NCI-H1694 treated with DMSO at 0.1 percent for 48 hours (cell line): ENCODE measurements around the gene NR5A1.

Experiments
- DNase-seq: peaks from one replicate; lab custom pipeline; 2025; lab: John Stamatoyannopoulos, UW

Gene NR5A1

GRCh38 chr9:124514125-124514524, 6.9 kb upstream of the NR5A1 start:
- DNase-seq: no peak

- no peak for DNase-seq
Measured at GRCh38 chr9:124513376-124513994, 6.3 kb upstream of the NR5A1 start.

- no peak for DNase-seq
Measured at GRCh38 chr9:124512806-124513204, 5.6 kb upstream of the NR5A1 start.

- DNase-seq: no peak
Measured at GRCh38 chr9:124511891-124512805, 4.9 kb upstream of the NR5A1 start.

- no peak for DNase-seq
Measured at GRCh38 chr9:124511426-124511840, 4.2 kb upstream of the NR5A1 start.

GRCh38 chr9:124510650-124511425, 3.6 kb upstream of the NR5A1 start:
- no peak for DNase-seq

GRCh38 chr9:124507880-124508423, 753 bp upstream of the NR5A1 start:
- DNase-seq: no peak

- no peak for DNase-seq
Measured at GRCh38 chr9:124506433-124506832, 766 bp downstream of the NR5A1 start.

- DNase-seq: no peak
Measured at GRCh38 chr9:124505901-124506346, 1.3 kb downstream of the NR5A1 start.

- DNase-seq: no peak
Measured at GRCh38 chr9:124505006-124505900, 1.9 kb downstream of the NR5A1 start.

- no peak for DNase-seq
Measured at GRCh38 chr9:124504530-124505005, 2.6 kb downstream of the NR5A1 start.

GRCh38 chr9:124503713-124504529, 3.3 kb downstream of the NR5A1 start:
- no peak for DNase-seq

GRCh38 chr9:124502711-124503702, 4.2 kb downstream of the NR5A1 start:
- DNase-seq: no peak

- DNase-seq: no peak
Measured at GRCh38 chr9:124501771-124502320, 5.4 kb downstream of the NR5A1 start.

- DNase-seq: no peak
Measured at GRCh38 chr9:124500796-124501611, 6.2 kb downstream of the NR5A1 start.

- no peak for DNase-seq
Measured at GRCh38 chr9:124500028-124500795, 7.0 kb downstream of the NR5A1 start.

GRCh38 chr9:124499216-124499615, 8.0 kb downstream of the NR5A1 start:
- DNase-seq: no peak
